Stimulated activated CD4-positive, alpha-beta T cell treated with anti-CD3 and anti-CD28 coated beads, Interleukin-12 subunit alpha, Interleukin-12 subunit beta, amount 100 ng/mL, for 48 hours (primary cell): Measurements from ENCODE around the gene ATE1.

Experiments used
- DNase-seq, 3 donors: peaks; one replicate each; pipeline ENCODE4 v3.0.0-alpha.2; 2020; ENCODE audit warnings: low read depth in 2 of 3, low spot score in 1 of 3

Gene ATE1

GRCh38 chr10:121879476-121879875 is 48.4 kb downstream of the ATE1 start:
- no peak for DNase-seq

DNA sequence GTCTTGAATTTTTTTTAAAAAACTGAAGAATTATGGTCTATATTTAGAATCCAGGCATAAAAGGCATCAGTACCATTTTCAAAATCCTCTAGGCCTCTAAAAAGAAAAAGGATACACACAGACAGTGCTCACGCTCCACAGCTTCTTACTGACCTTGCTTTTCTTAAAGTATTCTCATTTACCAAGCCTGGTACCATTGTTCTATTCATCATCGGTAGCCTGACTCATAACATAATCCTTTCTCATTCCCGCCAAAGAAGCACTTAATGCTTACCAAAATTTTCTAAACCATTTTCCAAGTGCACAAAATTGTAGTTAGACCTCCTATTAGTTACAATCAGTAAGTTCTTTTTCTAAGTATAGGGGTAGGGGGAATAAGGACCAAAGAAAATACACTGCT is 54.6 kb downstream of the ATE1 start:
- no peak for DNase-seq

- no peak for DNase-seq
Observed at GRCh38 chr10:121870413-121870812, 57.4 kb downstream of the ATE1 start.

DNA sequence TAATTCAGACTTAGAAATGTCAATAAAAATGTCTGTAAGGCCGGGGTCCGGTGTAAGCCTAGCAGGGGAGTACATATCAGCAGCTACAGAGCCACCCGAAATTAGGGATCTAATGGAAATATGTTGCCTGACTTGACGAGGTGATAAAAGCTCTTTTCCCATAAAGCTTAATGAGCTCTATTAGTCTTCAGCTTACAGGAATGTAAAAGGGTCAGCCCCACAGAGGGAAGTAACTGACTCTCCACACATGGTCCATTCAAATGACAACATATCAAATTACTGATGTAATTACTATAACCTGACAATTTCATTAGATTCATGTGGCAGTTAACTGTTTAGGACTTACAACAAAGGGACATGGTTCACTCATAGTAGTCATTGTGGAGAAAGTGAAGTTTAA is 62.3 kb downstream of the ATE1 start:
- DNase-seq = no peak

- no peak for DNase-seq
Observed at GRCh38 chr10:121864653-121865052, 63.2 kb downstream of the ATE1 start.

- no peak for DNase-seq
Observed at GRCh38 chr10:121864168-121864567, 63.7 kb downstream of the ATE1 start.

DNA sequence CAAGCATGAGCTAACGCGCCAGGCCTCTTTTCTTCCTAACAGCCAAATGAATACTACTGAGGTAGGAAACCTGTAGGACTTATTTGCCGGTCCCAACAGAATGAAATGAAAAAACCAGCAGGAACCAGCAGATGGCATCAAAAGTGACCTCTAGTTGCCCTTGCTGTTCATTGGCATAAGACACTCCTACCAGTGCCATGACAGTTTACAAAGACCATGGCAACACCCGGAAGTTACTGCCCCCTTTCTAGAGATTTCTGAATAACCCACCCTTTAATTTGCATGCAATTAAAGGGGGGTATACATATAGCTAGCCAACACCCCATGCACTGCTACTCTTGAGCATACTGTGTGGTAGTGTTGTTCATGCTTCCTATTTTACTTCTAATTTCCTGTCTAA is 65.2 kb downstream of the ATE1 start:
- no peak for DNase-seq

GRCh38 chr10:121862042-121862441 is 65.8 kb downstream of the ATE1 start:
- no peak for DNase-seq

- no peak for DNase-seq
Observed at GRCh38 chr10:121860810-121861209, 67.0 kb downstream of the ATE1 start.

DNA sequence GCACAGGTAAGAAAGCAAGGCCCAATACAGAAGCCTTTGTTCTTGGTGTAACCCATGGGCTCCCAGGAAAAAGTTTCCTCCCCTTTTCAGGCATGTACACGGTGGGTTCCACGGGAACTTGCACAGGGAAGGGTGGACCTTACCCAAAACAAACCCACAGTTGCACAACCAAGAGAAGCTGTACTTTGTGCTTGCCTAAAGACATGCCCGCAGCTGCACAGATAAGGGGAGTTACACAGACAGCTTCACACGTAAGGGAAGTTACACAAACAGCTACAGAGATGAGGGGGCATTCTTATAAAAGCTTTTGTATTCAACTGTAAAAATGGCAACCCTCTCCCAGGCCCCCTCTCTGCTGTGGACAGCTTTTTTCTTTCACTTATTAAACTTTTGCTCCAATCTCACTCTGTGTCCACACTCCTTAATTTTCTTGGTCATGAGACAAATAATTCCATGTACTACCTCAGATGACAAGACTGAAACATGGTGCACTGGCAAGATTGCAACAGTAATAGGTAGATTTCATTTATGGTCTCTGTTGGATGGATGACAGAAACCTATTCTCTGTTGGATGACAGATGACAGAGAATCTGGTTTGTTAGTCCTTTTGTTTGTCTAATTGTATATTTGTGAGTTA is 72.9 kb downstream of the ATE1 start:
- no peak for DNase-seq

DNA sequence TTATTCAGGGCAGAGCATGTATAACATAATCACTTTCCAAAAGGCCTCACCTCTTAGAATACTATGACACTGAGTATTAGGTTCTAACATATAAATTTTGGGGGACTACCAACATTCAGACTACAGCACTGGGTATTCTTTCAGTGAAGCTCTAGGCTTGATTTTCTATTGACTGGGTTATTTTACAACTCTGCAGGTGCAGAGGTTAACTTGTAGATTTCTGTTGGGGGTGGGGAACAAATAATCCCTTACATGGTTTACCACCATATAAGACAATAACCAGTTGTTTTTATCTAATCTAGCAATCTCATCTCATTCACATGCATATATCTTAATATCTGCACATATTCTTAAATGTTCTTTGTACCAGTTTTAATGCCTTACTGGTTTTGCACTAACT is 73.9 kb downstream of the ATE1 start:
- no peak for DNase-seq

DNA sequence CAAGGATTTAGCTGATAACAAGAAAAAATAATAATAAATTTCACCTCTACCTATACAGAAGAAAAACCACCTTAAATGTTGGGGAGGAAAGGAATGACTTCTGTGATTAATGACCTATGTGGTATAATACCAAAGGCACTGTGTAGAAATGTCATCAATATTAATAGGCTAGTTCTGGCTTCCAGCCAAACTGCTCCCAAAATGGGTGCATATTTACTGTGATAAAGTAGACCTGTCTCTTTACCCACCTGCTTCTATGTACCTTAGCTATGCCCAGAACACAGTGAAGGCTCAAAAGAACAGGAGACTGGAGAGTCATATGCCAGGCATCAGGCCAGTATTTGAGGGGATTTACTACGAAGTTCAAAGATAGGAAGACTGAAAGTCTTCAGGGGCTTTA is 76.0 kb downstream of the ATE1 start:
- DNase-seq = no peak

- DNase-seq = no peak
Observed at GRCh38 chr10:121848082-121848481, 79.7 kb downstream of the ATE1 start.

- DNase-seq = no peak
Observed at GRCh38 chr10:121846555-121846954, 81.3 kb downstream of the ATE1 start.

- peak in 1 of 3 donors; percentile 14 for DNase-seq
Observed at GRCh38 chr10:121845044-121845784, 82.6 kb downstream of the ATE1 start.

DNA sequence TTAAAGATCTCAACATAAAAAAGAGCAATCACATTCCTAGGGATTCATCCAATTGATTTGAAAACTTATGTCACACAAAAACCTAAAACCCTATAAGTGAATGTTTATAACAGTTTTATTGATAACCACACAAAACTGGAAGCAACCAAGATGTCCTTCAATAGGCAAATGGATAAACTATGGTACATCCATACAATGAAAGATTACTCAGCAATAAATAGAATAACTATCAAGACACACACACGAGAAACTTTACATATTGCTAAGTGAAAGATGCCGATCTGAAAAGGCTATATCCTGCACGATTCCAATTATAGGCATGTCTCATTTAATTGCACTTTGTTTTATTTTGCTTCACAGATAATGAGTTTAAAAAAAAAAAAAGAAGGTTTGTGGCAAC is 83.3 kb downstream of the ATE1 start:
- no peak for DNase-seq

DNA sequence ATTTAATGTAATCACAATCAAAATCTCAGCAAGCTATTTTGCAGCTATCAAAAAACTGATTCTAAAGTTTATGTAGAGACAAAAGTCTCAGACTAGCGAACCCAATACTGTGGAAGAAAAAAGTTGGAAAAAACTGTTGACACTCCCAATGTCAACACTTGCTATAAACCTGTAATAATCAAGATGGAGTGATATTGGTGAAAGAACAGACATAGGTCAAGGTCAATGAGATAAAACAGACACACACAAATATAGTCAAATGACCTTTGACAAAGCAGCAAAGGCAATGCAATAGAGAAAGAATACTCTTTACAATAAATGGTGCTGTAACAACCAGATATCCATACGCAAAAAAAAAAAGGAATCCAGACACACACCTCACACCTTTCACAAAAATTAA is 84.5 kb downstream of the ATE1 start:
- no peak for DNase-seq

DNA sequence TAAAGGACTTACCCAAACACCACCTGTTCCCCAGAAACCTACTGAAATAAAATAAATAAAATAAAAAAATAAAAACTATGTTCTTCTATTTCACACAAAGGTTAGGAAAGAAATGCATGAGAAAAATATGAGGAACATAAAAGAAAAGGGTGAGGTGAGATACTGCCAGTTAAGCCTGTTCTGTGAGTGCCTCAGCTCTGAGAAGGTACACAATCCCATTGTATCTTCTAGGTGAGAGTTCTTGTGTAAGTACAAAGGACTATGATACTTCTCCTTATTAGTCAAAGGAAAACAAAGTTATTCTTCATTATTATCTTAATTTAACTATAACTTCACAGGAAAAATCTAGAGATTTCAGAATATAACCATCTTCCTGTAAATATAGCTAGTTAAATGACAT is 86.0 kb downstream of the ATE1 start:
- DNase-seq = no peak

GRCh38 chr10:121838931-121839330 is 88.9 kb downstream of the ATE1 start:
- DNase-seq = no peak

DNA sequence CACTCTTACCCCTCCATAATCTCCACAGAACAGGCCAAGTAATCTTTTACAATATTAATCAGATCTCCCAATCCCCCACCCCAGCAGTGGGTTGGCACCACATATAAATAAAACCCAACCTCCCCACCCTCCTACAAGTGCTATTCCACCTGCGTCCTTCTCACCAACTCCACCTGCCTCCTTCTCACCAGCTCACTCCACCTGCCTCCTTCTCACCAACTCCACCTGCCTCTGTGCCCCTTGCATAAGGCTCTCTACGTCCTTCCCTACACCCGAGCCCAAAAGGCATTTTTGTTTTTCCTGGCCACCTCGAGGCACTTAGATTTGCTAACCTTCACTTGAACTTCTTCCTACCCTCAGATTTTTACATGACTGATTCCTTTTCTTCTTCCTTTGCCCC is 89.7 kb downstream of the ATE1 start:
- no peak for DNase-seq

DNA sequence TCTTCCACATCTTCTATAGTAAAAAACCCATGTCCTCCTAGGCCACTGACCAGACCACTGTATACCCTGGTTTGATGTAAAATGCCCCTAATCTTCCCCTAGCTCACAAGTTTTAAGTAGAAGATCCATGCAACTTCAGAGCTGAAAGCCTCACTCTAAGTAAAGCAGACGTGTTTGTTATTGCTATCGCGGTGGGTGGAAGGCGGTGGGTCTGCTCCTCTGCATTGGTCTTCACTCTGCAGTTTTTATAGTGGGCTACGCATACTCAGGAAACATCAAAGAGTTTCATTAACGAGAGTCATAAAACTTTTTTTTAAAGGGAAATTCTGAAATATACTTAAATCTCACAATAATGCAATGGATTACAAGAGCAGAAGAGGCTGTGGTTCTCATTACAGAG is 91.7 kb downstream of the ATE1 start:
- no peak for DNase-seq

- no peak for DNase-seq
Observed at GRCh38 chr10:121835376-121835775, 92.5 kb downstream of the ATE1 start.

DNA sequence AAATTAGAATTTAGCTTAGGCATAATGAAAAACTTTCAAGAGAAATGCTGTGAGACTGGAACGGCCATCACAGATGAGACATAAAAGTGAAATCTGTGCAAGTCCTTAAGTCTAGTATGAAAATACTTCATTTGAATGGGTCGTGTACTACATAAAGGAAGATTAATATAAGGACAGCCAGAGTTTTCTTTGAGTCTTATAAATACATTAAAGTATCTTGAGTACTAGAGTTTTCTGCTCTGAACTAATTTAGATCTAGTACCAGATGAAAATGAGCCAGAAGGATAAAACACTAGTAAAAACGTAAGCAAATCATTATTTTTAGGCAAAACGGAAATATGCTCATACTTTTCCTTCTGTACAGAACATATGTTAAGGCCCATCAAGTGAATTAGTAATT is 93.1 kb downstream of the ATE1 start:
- no peak for DNase-seq
